IMR-90 (cell line): Measurements from ENCODE around the gene KCNMA1. TPM values are rescaled to one million over a fixed set of nuclear protein-coding genes. Genes with fewer than 3 reads are reported as not detected.

ENCODE experiments used
- ATAC-seq: fragments of 200-7000 bp; cut with Tn5 transposase; 2 replicates; pipeline ENCODE4 v1.9.1; 2020; ENCODE audit warnings: low read depth, mild to moderate bottlenecking, moderate library complexity
- BruUV-seq: library from RNA; stranded (reverse); fragments of 400-500 nt; replicated peaks from 2 replicates; lab custom pipeline; 2021; lab: Mats Ljungman, UMichigan
- CTCF ChIA-PET: fragments of 300-600 bp; formaldehyde crosslinking; extraction: SDS; loops from one replicate; lab custom pipeline; 2021; ENCODE audit warnings: antibody characterized with exemption; lab: Yijun Ruan, JAX
- POLR2A ChIA-PET: fragments of 300-600 bp; sonication (Branson Sonifier 250); formaldehyde crosslinking; loops from one replicate; lab custom pipeline; 2022; ENCODE audit warnings: antibody characterized with exemption; ENCODE audit not compliant: unreplicated experiment; lab: Charles Lee
- DNase-seq: peaks from one replicate; pipeline ENCODE4 v3.0.0; 2013
- H2AFZ ChIP-seq: replicated peaks from 2 replicates; pipeline ENCODE3; 2013; ENCODE audit warnings: low read length, mild to moderate bottlenecking; ENCODE audit not compliant: poor library complexity
- H2AK5ac ChIP-seq: 2 replicates; pipeline ENCODE4 v1.6.1; 2013; ENCODE audit warnings: low read depth, low read length, inconsistent platforms
- H2AK9ac ChIP-seq: replicated peaks from 2 replicates; pipeline ENCODE3; 2013; ENCODE audit warnings: mild to moderate bottlenecking, low read depth, low read length, moderate library complexity; ENCODE audit not compliant: poor library complexity
- H2BK120ac ChIP-seq: 2 replicates; pipeline ENCODE4 v1.6.1; 2013; ENCODE audit warnings: low read depth, low read length, inconsistent platforms
- H2BK15ac ChIP-seq: 3 replicates; pipeline ENCODE4 v1.6.1; 2013; ENCODE audit warnings: low read depth, low read length, inconsistent platforms
- H2BK20ac ChIP-seq: 2 replicates; pipeline ENCODE4 v1.6.1; 2013; ENCODE audit warnings: low read depth, mild to moderate bottlenecking, inconsistent platforms, low read length, moderate library complexity
- H2BK5ac ChIP-seq: 2 replicates; pipeline ENCODE4 v1.6.1; 2013; ENCODE audit warnings: mild to moderate bottlenecking, low read depth, low read length, inconsistent platforms; ENCODE audit not compliant: poor library complexity, severe bottlenecking
- H3K14ac ChIP-seq: replicated peaks from 2 replicates; pipeline ENCODE4 v1.6.1; 2013; ENCODE audit warnings: low read depth, low read length, inconsistent platforms
- H3K18ac ChIP-seq: 2 replicates; pipeline ENCODE4 v1.6.1; 2013; ENCODE audit warnings: low read depth, low read length, control low read depth
- H3K23ac ChIP-seq: 2 replicates; pipeline ENCODE4 v1.6.1; 2013; ENCODE audit warnings: low read depth, low read length, inconsistent platforms
- H3K27ac ChIP-seq: 2 replicates; pipeline ENCODE4 v1.5.1; 2013; ENCODE audit warnings: mild to moderate bottlenecking, control low read depth, low read length; ENCODE audit not compliant: insufficient read depth
- H3K27me3 ChIP-seq: 2 replicates; pipeline ENCODE4 v1.6.1; 2013; ENCODE audit warnings: low read length; ENCODE audit not compliant: control insufficient read depth, insufficient read depth
- H3K36me3 ChIP-seq: 2 replicates; pipeline ENCODE4 v1.6.1; 2013; ENCODE audit warnings: low read length, mixed read lengths; ENCODE audit not compliant: control insufficient read depth, insufficient read depth
- H3K4ac ChIP-seq: 2 replicates; pipeline ENCODE4 v1.6.1; 2013; ENCODE audit warnings: low read depth, low read length, inconsistent platforms
- H3K4me1 ChIP-seq: 2 replicates; pipeline ENCODE4 v1.6.1; 2013; ENCODE audit warnings: low read length, mixed read lengths; ENCODE audit not compliant: control insufficient read depth, insufficient read depth
- H3K4me2 ChIP-seq: 2 replicates; pipeline ENCODE4 v1.6.1; 2013; ENCODE audit warnings: low read depth, mild to moderate bottlenecking, control low read depth, low read length, moderate library complexity
- H3K4me3 ChIP-seq: 2 replicates; pipeline ENCODE4 v1.5.1; 2013; ENCODE audit warnings: low read depth, mild to moderate bottlenecking, control low read depth, low read length, moderate library complexity; ENCODE audit not compliant: insufficient read depth
- H3K56ac ChIP-seq: 2 replicates; pipeline ENCODE4 v1.6.1; 2013; ENCODE audit warnings: low read length, inconsistent platforms; ENCODE audit not compliant: insufficient read depth; ENCODE audit errors: extremely low read depth
- H3K79me1 ChIP-seq, 2 experiments: 2 replicates each; pipeline ENCODE4 v1.6.1; 2013; ENCODE audit warnings: low read length in 2 of 2, inconsistent platforms in 1 of 2, low read depth in 1 of 2
- H3K9ac ChIP-seq: 2 replicates; pipeline ENCODE4 v1.6.1; 2013; ENCODE audit warnings: low read depth, low read length, control low read depth
- H3K9me1 ChIP-seq: 2 replicates; pipeline ENCODE4 v1.6.1; 2013; ENCODE audit warnings: low read length, inconsistent platforms; ENCODE audit not compliant: insufficient read depth
- H3K9me3 ChIP-seq: 2 replicates; pipeline ENCODE4 v1.6.1; 2013; ENCODE audit warnings: low read length; ENCODE audit not compliant: control insufficient read depth, insufficient read depth
- H4K20me1 ChIP-seq: 2 replicates; pipeline ENCODE4 v1.6.1; 2013; ENCODE audit warnings: low read length, inconsistent platforms; ENCODE audit not compliant: insufficient read depth
- H4K5ac ChIP-seq: 2 replicates; pipeline ENCODE4 v1.6.1; 2013; ENCODE audit warnings: mild to moderate bottlenecking, low read depth, low read length, control low read depth
- H4K8ac ChIP-seq, 2 experiments: 2 replicates each; pipeline ENCODE4 v1.6.1; 2013; ENCODE audit warnings: low read depth in 2 of 2, low read length in 2 of 2, control low read depth in 1 of 2, inconsistent platforms in 1 of 2
- H4K91ac ChIP-seq: 2 replicates; pipeline ENCODE4 v1.6.1; 2013; ENCODE audit warnings: low read depth, low read length, inconsistent platforms; ENCODE audit not compliant: insufficient read depth
- BHLHE40 ChIP-seq: fragments of 150-350 bp; IDR thresholded peaks from 2 replicates; pipeline ENCODE4 v1.6.1; 2016; ENCODE audit warnings: mild to moderate bottlenecking, low read depth, low read length
- CEBPB ChIP-seq: IDR thresholded peaks from 2 replicates; pipeline ENCODE4 v1.6.1; 2012; ENCODE audit warnings: low read depth, low read length, improper control_type of control experiment
- CHD1 ChIP-seq: IDR thresholded peaks from 2 replicates; pipeline ENCODE4 v1.6.1; 2012; ENCODE audit warnings: low read depth, low read length, improper control_type of control experiment
- FOS ChIP-seq: fragments of 150-350 bp; IDR thresholded peaks from 2 replicates; pipeline ENCODE4 v1.6.1; 2016; ENCODE audit warnings: low read depth, low read length
- MAFK ChIP-seq: IDR thresholded peaks from 2 replicates; pipeline ENCODE4 v1.6.1; 2012; ENCODE audit warnings: low read depth, low read length, improper control_type of control experiment
- MAZ ChIP-seq: IDR thresholded peaks from 2 replicates; pipeline ENCODE4 v1.6.1; 2012; ENCODE audit warnings: low read depth, mild to moderate bottlenecking, low read length, improper control_type of control experiment, moderate library complexity, borderline replicate concordance
- MXI1 ChIP-seq: IDR thresholded peaks from 2 replicates; pipeline ENCODE4 v1.6.1; 2012; ENCODE audit warnings: low read depth, mild to moderate bottlenecking, low read length, moderate library complexity, borderline replicate concordance
- NFE2L2 ChIP-seq: fragments of 150-350 bp; IDR thresholded peaks from 2 replicates; pipeline ENCODE4 v1.6.1; 2016; ENCODE audit warnings: low read depth, mild to moderate bottlenecking, low read length
- POLR2A ChIP-seq: IDR thresholded peaks from 2 replicates; pipeline ENCODE4 v1.6.1; 2012; ENCODE audit warnings: mild to moderate bottlenecking, low read depth, low read length
- RAD21 ChIP-seq: IDR thresholded peaks from 2 replicates; pipeline ENCODE4 v1.6.1; 2012; ENCODE audit warnings: low read length, improper control_type of control experiment
- RFX5 ChIP-seq: IDR thresholded peaks from 2 replicates; pipeline ENCODE4 v1.8.0; 2012; ENCODE audit warnings: low read depth, mild to moderate bottlenecking, low read length, moderate library complexity
- SMC3 ChIP-seq: fragments of 150-350 bp; IDR thresholded peaks from 2 replicates; pipeline ENCODE4 v1.6.1; 2016; ENCODE audit warnings: low read depth, mild to moderate bottlenecking, antibody characterized with exemption, low read length, moderate library complexity
- WGBS, 2 experiments: methylation state at CpG; one replicate each; pipeline versions ENCODE4 v1.1.5 to v1.1.7; 2013; ENCODE audit warnings: missing lambda C conversion rate in 2 of 2; ENCODE audit not compliant: insufficient read length in 1 of 2; ENCODE audit errors: extremely low coverage in 2 of 2; 5-methylcytosine and 5-hydroxymethylcytosine counted together
- dilution Hi-C: fragments of 300-500 bp; cut with HindIII; formaldehyde crosslinking; loops from one replicate; pipeline ENCODE4 v1.14.3; 2018; ENCODE audit warnings: low sequenced_read_pairs; ENCODE audit not compliant: unreplicated experiment
- in situ Hi-C: fragments of 300-500 bp; cut with MboI; formaldehyde crosslinking; loops from 3 replicates; pipeline ENCODE4 v1.14.3; 2019; ENCODE audit warnings: low sequenced_read_pairs, inconsistent platforms, mixed read lengths
- intact Hi-C: fragments of 100-400 bp; cut with micrococcal nuclease; formaldehyde crosslinking; loops from 2 replicates; pipeline ENCODE4 v1.10.0; 2022
- polyA plus RNA-seq, 3 experiments: library from polyadenylated mRNA; depleted of rRNA; stranded (reverse); fragments of >200 nt; gene quantifications; 2 replicates each; pipeline ENCODE4 v1.2.3, GENCODE V29; 2012; ENCODE audit warnings: low replicate concordance in 1 of 3
- total RNA-seq: library from RNA; depleted of rRNA; stranded (reverse); fragments of >200 nt; gene quantifications from 2 replicates; pipeline ENCODE4 v1.2.3, GENCODE V29; 2012
- TF ChIP-seq, protein P1 (sequence below): conservative IDR thresholded peaks from 2 replicates; pipeline ENCODE4 v1.5.1; 2012; ENCODE audit warnings: mild to moderate bottlenecking, low read depth, low read length, improper control_type of control experiment
- TF ChIP-seq, protein P2 (sequence below): fragments of 150-350 bp; IDR thresholded peaks from 2 replicates; pipeline ENCODE4 v1.6.1; 2016; ENCODE audit warnings: low read depth, mild to moderate bottlenecking, low read length, moderate library complexity, borderline replicate concordance
- TF ChIP-seq, protein P3 (sequence below): fragments of 150-350 bp; IDR thresholded peaks from 2 replicates; pipeline ENCODE4 v1.6.1; 2017; ENCODE audit warnings: mild to moderate bottlenecking, antibody characterized with exemption, low read length, low read depth

KCNMA1 gene
- total and polyA plus RNA-seq, 2 of the 4 experiments (the other 2 are of a cell fraction), result 25.6 to 29.6 TPM

DNA sequence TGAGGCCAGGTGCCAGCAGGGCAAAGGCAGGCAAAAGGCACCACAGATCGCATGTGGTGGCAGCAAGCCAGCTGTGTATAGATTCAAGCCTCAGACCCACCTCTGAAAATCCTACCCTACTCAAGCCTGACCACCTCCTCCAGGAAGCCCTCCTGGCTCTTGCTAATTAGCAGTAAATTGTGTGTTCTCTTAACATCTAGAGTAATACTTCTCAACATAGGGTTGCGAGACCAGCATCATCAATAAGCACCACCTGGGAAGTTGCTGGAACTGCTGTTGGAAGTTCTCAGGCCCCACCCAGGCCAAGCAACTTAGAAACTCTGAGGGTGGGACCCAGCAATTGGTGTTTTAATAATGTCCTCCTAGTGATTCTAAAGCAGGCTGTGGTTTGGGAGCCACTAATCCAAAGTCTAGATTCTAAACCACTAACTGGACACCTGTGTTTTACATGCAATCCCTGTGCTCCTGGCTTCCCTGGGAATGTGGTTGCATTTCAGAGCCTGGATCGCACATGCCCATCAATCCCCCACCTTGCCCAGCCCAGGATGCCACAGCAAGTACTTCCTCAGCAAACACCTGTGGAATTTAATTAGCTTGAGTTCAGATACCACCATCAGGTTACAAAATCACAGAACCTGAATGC is 46.2 kb downstream of the KCNMA1 start:
- no peak overlapping the region for H3K27ac ChIP-seq
- H4K91ac ChIP-seq, result no peak overlapping the region
- peak overlapping the region in 1 of 2 experiments; percentile 28; a peak in 1 of 4 replicates for H4K8ac ChIP-seq
- H3K4me1 ChIP-seq, result peaks cover 17% of the 10 kb centered on the region
- no peak overlapping the region for H3K9ac ChIP-seq
- ChIA-PET CTCF (interaction anchor here (0.7 kb wide), 1 partner anchor 9 kb away, joined by 4 read pairs; no protein-coding TSS in a partner anchor), POLR2A (no interaction called here)
- H3K4me3 ChIP-seq, result no peak overlapping the region
- no TSS peak for BruUV-seq
- no peak overlapping the region for H2AK9ac ChIP-seq
- peak overlapping the region; percentile 45 for H2BK20ac ChIP-seq
- H2AFZ ChIP-seq, result no peak overlapping the region
- no peak overlapping the region for H4K5ac ChIP-seq
- no peak overlapping the region for H3K18ac ChIP-seq
- H4K20me1 ChIP-seq, result no peaks in the 10 kb centered on the region
- H3K56ac ChIP-seq, result no peak overlapping the region
- peaks cover 15 to 44% of the 10 kb centered on the region in 2 experiments; a peak in 3 of 4 replicates for H3K79me1 ChIP-seq
- in situ Hi-C loops, result no loop called here
- 0 out of 2 replicates have a peak overlapping the region, but pooled peaks have one; percentile 10 for H3K14ac ChIP-seq
- ATAC-seq (no peak), DNase-seq (no peak)
- no peak overlapping the region for H2BK5ac ChIP-seq
- peak overlapping the region; percentile 54; the same call in 1 of the 2 replicates for H2BK120ac ChIP-seq
- peaks cover 36% of the 10 kb centered on the region for H3K9me1 ChIP-seq
- H3K27me3 ChIP-seq, result no peaks in the 10 kb centered on the region
- H3K4ac ChIP-seq, result peak overlapping the region; percentile 47
- H3K4me2 ChIP-seq, result no peak overlapping the region
- no peaks in the 10 kb centered on the region for H3K9me3 ChIP-seq
- H2BK15ac ChIP-seq, result peak overlapping the region; percentile 22; the same call in 1 of the 3 replicates
- intact Hi-C loops, result no loop called here
- WGBS, 2 experiments, result no CpG with 5 or more reads among the region's 3 CpGs
- peak overlapping the region; percentile 36 for H2AK5ac ChIP-seq
- dilution Hi-C loops, result no loop called here
- no peaks in the 10 kb centered on the region for H3K36me3 ChIP-seq
- H3K23ac ChIP-seq, result no peak overlapping the region
- TF ChIP-seq CEBPB (no peak), NFE2L2 (no peak), MAZ (no peak), RAD21 (no peak), MXI1 (no peak), CHD1 (no peak), RFX5 (no peak), POLR2A (no peak), MAFK (no peak), SMC3 (no peak), BHLHE40 (no peak), FOS (no peak)
- TF ChIP-seq, protein P1, sequence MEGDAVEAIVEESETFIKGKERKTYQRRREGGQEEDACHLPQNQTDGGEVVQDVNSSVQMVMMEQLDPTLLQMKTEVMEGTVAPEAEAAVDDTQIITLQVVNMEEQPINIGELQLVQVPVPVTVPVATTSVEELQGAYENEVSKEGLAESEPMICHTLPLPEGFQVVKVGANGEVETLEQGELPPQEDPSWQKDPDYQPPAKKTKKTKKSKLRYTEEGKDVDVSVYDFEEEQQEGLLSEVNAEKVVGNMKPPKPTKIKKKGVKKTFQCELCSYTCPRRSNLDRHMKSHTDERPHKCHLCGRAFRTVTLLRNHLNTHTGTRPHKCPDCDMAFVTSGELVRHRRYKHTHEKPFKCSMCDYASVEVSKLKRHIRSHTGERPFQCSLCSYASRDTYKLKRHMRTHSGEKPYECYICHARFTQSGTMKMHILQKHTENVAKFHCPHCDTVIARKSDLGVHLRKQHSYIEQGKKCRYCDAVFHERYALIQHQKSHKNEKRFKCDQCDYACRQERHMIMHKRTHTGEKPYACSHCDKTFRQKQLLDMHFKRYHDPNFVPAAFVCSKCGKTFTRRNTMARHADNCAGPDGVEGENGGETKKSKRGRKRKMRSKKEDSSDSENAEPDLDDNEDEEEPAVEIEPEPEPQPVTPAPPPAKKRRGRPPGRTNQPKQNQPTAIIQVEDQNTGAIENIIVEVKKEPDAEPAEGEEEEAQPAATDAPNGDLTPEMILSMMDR, result no peak
- TF ChIP-seq, protein P2, sequence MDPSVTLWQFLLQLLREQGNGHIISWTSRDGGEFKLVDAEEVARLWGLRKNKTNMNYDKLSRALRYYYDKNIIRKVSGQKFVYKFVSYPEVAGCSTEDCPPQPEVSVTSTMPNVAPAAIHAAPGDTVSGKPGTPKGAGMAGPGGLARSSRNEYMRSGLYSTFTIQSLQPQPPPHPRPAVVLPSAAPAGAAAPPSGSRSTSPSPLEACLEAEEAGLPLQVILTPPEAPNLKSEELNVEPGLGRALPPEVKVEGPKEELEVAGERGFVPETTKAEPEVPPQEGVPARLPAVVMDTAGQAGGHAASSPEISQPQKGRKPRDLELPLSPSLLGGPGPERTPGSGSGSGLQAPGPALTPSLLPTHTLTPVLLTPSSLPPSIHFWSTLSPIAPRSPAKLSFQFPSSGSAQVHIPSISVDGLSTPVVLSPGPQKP, result no peak
- TF ChIP-seq, protein P3, sequence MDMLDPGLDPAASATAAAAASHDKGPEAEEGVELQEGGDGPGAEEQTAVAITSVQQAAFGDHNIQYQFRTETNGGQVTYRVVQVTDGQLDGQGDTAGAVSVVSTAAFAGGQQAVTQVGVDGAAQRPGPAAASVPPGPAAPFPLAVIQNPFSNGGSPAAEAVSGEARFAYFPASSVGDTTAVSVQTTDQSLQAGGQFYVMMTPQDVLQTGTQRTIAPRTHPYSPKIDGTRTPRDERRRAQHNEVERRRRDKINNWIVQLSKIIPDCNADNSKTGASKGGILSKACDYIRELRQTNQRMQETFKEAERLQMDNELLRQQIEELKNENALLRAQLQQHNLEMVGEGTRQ, result no peak
